ENCODE data around the gene ASTN2.

GRCh38 chr9:116608064-116608463 is 806.8 kb downstream of the ASTN2 start:
- TF ChIP-seq TAF1 (IDR thresholded peaks at IDR 0.05; ENCODE audit: borderline replicate concordance, insufficient read depth, low read length), result no peak
- no peak for TF ChIP-seq SIN3A (IDR thresholded peaks at IDR 0.05; ENCODE audit: borderline replicate concordance, insufficient read depth, low read length)
- TF ChIP-seq POLR2AphosphoS5 (IDR thresholded peaks at IDR 0.05; ENCODE audit: low read depth, low read length), result no peak

All from PFSK-1 (cell line).